ENCODE results near the gene SEL1L. TPM values are rescaled to one million over a fixed set of nuclear protein-coding genes. Genes with fewer than 3 reads are reported as not detected.

The SEL1L gene
- total RNA-seq, 4 donors from 2014 or later: 30.4 to 41.9 (median 34.0) TPM

- 20 to 34% methylated on average over 6 of the region's 6 CpGs for WGBS, 2 donors
- TF ChIP-seq POLR2A (IDR thresholded peaks at IDR 0.05): no peak
- TF ChIP-seq, protein P1, sequence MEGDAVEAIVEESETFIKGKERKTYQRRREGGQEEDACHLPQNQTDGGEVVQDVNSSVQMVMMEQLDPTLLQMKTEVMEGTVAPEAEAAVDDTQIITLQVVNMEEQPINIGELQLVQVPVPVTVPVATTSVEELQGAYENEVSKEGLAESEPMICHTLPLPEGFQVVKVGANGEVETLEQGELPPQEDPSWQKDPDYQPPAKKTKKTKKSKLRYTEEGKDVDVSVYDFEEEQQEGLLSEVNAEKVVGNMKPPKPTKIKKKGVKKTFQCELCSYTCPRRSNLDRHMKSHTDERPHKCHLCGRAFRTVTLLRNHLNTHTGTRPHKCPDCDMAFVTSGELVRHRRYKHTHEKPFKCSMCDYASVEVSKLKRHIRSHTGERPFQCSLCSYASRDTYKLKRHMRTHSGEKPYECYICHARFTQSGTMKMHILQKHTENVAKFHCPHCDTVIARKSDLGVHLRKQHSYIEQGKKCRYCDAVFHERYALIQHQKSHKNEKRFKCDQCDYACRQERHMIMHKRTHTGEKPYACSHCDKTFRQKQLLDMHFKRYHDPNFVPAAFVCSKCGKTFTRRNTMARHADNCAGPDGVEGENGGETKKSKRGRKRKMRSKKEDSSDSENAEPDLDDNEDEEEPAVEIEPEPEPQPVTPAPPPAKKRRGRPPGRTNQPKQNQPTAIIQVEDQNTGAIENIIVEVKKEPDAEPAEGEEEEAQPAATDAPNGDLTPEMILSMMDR (IDR thresholded peaks at IDR 0.05): no peak
- intact Hi-C loops (cut with DNase I; ENCODE audit: low total_unique reads): no loop called here
- H3K4me3 ChIP-seq (ENCODE audit: low read depth, poor library complexity, severe bottlenecking): no peak overlapping the region
- no peak for DNase-seq (ENCODE audit: low spot score in 2 of 2)
These were observed 23.7 kb downstream of the SEL1L start for GRCh38 chr14:81509838-81510452.

GRCh38 chr14:81509321-81509720 lies 24.3 kb downstream of the SEL1L start:
- TF ChIP-seq, protein P1 (IDR thresholded peaks at IDR 0.05): no peak
- TF ChIP-seq POLR2A (IDR thresholded peaks at IDR 0.05): no peak
- 79 to 86% methylated on average over 5 of the region's 5 CpGs for WGBS, 2 donors
- no peak for DNase-seq (ENCODE audit: low spot score in 2 of 2)
- intact Hi-C loops (cut with DNase I; ENCODE audit: low total_unique reads): no loop called here
- no peak overlapping the region for H3K4me3 ChIP-seq (ENCODE audit: low read depth, poor library complexity, severe bottlenecking)

DNA sequence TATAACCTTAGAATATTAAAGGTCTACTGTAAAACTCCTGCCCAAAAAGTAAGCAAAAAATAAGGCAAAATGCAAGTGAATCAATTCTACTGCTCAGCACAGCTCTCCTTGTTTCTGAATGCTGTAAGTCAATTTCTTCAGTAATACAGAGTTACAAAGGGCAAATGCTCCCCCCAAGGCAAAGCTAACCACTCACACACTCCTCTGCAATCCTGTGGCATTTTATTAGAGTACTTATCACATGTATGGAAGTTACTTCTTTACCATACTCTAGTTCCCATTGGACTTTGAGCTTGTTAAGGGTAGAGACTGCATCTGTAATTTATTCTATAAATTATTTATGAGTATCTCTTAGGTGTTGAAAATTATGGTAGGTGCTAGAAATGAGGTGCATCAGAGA lies 27.2 kb downstream of the SEL1L start:
- TF ChIP-seq, protein P1 (IDR thresholded peaks at IDR 0.05): no peak
- no peak for TF ChIP-seq POLR2A (IDR thresholded peaks at IDR 0.05)
- intact Hi-C loops (cut with DNase I; ENCODE audit: low total_unique reads): no loop called here
- no peak for DNase-seq (ENCODE audit: low spot score in 2 of 2)
- H3K4me3 ChIP-seq (ENCODE audit: low read depth, poor library complexity, severe bottlenecking): no peak overlapping the region

- no peak overlapping the region for H3K4me3 ChIP-seq (ENCODE audit: low read depth, poor library complexity, severe bottlenecking)
- TF ChIP-seq, protein P1 (IDR thresholded peaks at IDR 0.05): no peak
- TF ChIP-seq POLR2A (IDR thresholded peaks at IDR 0.05): no peak
- 91 to 96% methylated on average over 2 of the region's 2 CpGs for WGBS, 2 donors
- intact Hi-C loops (cut with DNase I; ENCODE audit: low total_unique reads): no loop called here
- DNase-seq (ENCODE audit: low spot score in 2 of 2): no peak
These were observed 28.8 kb downstream of the SEL1L start for GRCh38 chr14:81504864-81505263.

- H3K4me3 ChIP-seq (ENCODE audit: low read depth, poor library complexity, severe bottlenecking): no peak overlapping the region
- intact Hi-C loops (cut with DNase I; ENCODE audit: low total_unique reads): no loop called here
- no peak for DNase-seq (ENCODE audit: low spot score in 2 of 2)
- TF ChIP-seq, protein P1 (IDR thresholded peaks at IDR 0.05): no peak
- no peak for TF ChIP-seq POLR2A (IDR thresholded peaks at IDR 0.05)
- 86 to 92% methylated on average over 1 of the region's 1 CpG for WGBS, 2 donors
These were observed 47.9 kb downstream of the SEL1L start for GRCh38 chr14:81485781-81486180.

GRCh38 chr14:81485372-81485771 lies 48.3 kb downstream of the SEL1L start:
- TF ChIP-seq, protein P1 (IDR thresholded peaks at IDR 0.05): no peak
- no peak for TF ChIP-seq POLR2A (IDR thresholded peaks at IDR 0.05)
- intact Hi-C loops (cut with DNase I; ENCODE audit: low total_unique reads): no loop called here
- H3K4me3 ChIP-seq (ENCODE audit: low read depth, poor library complexity, severe bottlenecking): no peak overlapping the region
- 92 to 94% methylated on average over 7 of the region's 7 CpGs for WGBS, 2 donors
- DNase-seq (ENCODE audit: low spot score in 2 of 2): no peak

Measured in lower leg skin (tissue), 4 donors.